SK-MEL-5 (cell line): ENCODE measurements around the gene EPN1. TPM values are rescaled to one million over a fixed set of nuclear protein-coding genes. Genes with fewer than 3 reads are reported as not detected.

Experiments
- DNase-seq: peaks from one replicate; pipeline ENCODE4 v3.0.0-alpha.2; 2016; ENCODE audit warnings: low read depth, low spot score
- in situ Hi-C: cut with HindIII; loops from 2 replicates; pipeline ENCODE4 v1.10.0; 2016; ENCODE audit warnings: low sequenced_read_pairs, high pct_unique_total_duplicates, low pct_unique_long_range_greater_than_20kb
- total RNA-seq: library from RNA; depleted of rRNA; stranded (reverse); fragments of >200 nt; shearing (Covaris generic); gene quantifications from 2 replicates; pipeline ENCODE4 v1.2.3, GENCODE V29; 2014

Gene EPN1
- total RNA-seq, 1 experiment from 2014 or later = 25.3 TPM

GRCh38 chr19:55644191-55644833, 30.7 kb upstream of the EPN1 start:
- in situ Hi-C loops = no loop called here
- no peak for DNase-seq

DNA sequence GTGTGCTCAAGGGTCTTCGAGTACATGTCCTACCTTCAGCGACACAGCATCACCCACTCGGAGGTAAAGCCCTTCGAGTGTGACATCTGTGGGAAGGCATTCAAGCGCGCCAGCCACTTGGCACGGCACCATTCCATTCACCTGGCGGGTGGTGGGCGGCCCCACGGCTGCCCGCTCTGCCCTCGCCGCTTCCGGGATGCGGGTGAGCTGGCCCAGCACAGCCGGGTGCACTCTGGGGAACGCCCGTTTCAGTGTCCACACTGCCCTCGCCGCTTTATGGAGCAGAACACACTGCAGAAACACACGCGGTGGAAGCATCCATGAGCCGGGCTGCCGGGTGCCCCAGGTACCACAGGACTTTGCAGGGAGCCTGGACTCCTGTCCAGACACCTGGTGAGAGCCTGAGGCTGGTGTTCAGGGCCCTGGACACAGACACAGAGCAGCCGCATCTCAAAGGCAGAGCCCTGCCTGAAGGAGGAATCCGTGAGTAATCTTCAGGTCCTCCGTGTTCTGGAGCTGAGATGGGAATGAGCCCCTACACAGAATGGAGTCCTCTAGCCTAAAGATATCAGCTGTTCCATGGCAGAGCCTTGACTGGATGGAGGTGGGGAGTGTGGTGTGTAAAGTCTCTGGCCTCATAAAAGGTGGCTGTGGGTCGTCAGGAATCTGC, 30.0 kb upstream of the EPN1 start:
- in situ Hi-C loops = no loop called here
- DNase-seq = no peak

DNA sequence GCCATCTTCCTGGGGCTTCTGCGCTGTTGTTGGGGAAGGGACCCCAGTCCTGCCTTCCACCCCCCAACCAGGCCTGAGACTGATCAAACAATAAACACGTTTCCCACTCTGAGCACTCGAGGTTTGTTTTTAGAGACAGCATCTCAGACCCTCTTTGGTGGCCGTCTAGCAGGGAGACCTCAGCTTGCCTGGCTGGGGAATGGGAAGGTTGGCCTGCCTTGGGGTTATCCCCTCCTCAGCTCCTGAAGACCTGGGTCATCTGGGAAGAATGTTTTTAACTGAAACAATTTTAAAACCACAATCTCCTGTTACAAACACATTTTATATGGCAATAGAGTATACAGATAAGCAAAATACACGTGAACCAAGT, 29.5 kb upstream of the EPN1 start:
- in situ Hi-C loops = no loop called here
- no peak for DNase-seq

GRCh38 chr19:55646889-55647731, 27.9 kb upstream of the EPN1 start:
- in situ Hi-C loops = no loop called here
- no peak for DNase-seq

GRCh38 chr19:55647732-55648584, 27.1 kb upstream of the EPN1 start, which contains the start of gene CCDC106:
Gene CCDC106 (plus strand): TSS chr19:55648212. CDS start chr19:55649047, 835 bp downstream.
- in situ Hi-C loops = no loop called here
- DNase-seq = peak; percentile 68

- in situ Hi-C loops = no loop called here
These were observed 26.3 kb upstream of the EPN1 start for GRCh38 chr19:55648585-55649267.

GRCh38 chr19:55649268-55650125, 25.5 kb upstream of the EPN1 start:
- DNase-seq = no peak
- in situ Hi-C loops = no loop called here

More at GRCh38 chr19:55648585-55649267, 26.3 kb upstream of the EPN1 start:
- no peak for DNase-seq

GRCh38 chr19:55650126-55650557, 24.9 kb upstream of the EPN1 start:
- in situ Hi-C loops = no loop called here
- DNase-seq = no peak

- in situ Hi-C loops = no loop called here
- DNase-seq = no peak
These were observed 24.3 kb upstream of the EPN1 start for GRCh38 chr19:55650602-55651230.

GRCh38 chr19:55651236-55651635, 23.8 kb upstream of the EPN1 start:
- in situ Hi-C loops = no loop called here
- DNase-seq = no peak

- DNase-seq = no peak
- in situ Hi-C loops = no loop called here
These were observed 22.5 kb upstream of the EPN1 start for GRCh38 chr19:55652311-55653128.

DNA sequence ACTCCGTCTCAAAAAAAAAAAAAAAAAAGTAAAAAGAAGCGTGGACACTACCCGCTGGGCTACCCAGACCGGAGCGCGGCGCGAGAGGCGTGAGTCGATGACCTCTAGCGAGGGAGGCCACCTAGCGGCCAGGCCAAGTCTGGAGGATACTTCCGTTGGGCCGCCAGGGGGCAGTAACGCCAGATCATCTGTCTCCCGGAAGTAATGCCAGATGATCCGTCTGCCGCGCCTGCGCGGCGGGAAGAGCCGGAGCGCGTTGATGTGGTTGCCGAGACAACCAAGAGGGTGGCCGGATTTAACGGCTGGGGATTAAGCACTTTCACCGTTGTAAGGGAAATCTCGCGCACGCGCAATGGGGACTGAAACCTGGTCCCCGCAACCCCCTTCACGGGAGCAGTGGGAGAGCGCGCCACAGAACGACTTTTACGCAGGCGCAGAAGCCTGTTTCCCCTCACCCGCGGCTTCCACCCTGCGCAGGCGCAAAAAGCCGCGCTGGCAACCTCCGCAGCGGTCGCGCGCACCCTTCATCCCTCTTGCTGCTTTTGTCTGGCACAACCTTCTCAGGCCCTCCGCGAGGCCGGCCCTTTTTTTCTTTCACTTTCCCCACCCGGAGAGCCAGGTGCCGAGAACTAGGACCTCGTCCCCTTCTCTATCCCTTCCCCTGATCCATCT, 21.2 kb upstream of the EPN1 start:
- in situ Hi-C loops = no loop called here
- DNase-seq = peak; percentile 97

- DNase-seq = peak; percentile 99
- in situ Hi-C loops = no loop called here
These were observed 20.6 kb upstream of the EPN1 start for GRCh38 chr19:55654323-55654867.

- peak; percentile 88 for DNase-seq
- in situ Hi-C loops = no loop called here
These were observed 20.0 kb upstream of the EPN1 start, which contains the start of gene U2AF2 for GRCh38 chr19:55654868-55655647. Gene U2AF2 (plus strand): TSS chr19:55655035. CDS start chr19:55655105, 70 bp downstream.
